Peyer's patch (tissue), 4 donors: ENCODE results near the gene RUNX1.

ENCODE experiments used
- CTCF ChIP-seq, 6 experiments: fragments of 450-650 bp in 4 of 6; fragments of 200-600 bp in 2 of 6; sonication (generic) in 1 of 6; IDR thresholded peaks; one replicate each; pipeline ENCODE4 v1.5.1; 2017 to 2019; ENCODE audit warnings: antibody characterized with exemption in 6 of 6, mild to moderate bottlenecking in 3 of 6, moderate library complexity in 1 of 6
- POLR2A ChIP-seq, 2 donors: fragments of 450-650 bp; IDR thresholded peaks; one replicate each; pipeline ENCODE4 v1.5.1; 2017; ENCODE audit warnings: antibody characterized with exemption in 2 of 2, mild to moderate bottlenecking in 2 of 2, moderate library complexity in 2 of 2

- TF ChIP-seq CTCF (IDR thresholded peaks at IDR 0.05) (no peak), POLR2A (IDR thresholded peaks at IDR 0.05) (no peak)
These were observed 213.6 kb downstream of the RUNX1 start for GRCh38 chr21:34835526-34835925.
